Measurements from ENCODE around the gene COG1.

Gene COG1

DNA sequence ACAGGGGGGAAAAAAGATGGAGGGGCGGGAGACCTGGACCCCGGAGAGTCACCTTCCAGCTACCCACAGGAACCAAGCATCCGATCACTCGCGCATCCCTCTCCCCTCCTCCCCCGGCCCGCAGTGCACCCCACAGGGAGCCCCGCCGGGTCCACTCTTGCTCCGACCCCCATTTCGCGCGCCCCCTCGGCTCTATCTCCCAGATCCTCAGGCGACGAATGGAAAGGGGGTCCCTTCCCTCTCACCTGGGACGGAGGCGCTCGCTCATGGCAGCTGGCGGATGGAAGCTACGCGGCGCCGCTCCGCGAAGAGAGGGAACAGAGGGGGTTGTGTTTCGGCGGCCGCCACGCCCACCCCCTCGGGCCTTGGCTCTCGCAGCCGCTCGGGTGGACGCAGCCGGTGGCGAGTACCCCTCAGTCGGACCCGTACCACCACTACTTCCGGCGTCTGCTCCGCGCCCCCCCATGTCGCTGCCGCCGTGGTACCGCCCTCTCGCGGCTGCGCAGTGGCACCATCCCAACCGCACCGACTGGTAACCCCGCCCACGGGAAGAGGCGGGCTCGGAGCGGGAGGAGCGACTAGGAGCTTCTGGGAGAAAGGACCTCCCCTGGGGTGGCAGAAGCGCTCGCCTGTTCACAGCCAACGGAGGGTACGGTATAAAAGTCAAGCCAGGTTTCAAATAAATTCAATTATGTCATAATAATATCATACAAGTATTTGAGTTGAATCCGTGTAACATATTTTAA, 39.2 kb downstream of the COG1 start:
- DNase-seq: peak; percentile 93

DNA sequence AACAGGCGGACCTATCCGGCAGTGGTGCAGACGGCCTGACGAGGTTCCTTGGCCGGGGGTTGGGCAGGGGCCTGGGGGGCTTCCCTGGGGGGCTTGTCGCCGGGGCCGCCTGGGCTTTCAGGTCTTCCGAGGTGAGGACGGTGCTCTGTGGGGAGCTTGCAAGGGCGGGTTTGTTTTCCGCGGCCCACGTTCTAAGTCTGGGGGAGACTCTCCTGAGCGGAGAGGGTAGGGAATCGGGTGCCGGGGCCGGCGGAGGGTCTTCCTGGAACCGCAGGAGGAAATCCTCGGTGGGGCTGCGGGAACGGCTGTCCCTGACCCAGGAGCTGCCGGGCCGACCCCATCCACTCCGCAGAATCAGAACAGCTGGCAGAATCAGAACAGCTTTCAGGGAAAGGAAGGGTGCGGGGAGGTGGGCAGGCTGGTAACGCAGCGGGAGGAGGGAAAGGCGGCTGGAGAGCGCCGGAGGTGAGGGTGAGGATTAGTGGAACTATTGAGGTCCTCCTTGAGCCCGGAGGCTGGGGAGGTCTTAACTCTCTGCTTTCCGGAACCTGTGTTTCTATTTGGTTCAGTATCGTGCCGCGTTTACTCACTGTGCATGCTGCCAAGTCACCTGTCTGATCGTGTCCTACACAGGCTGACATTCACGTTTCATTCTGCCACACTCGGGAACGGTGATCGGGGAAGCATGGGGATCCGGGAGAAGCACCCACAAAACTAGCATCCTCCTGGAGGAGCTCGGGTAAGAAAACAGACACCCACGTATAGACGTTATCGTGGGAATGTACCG, 39.9 kb downstream of the COG1 start:
- DNase-seq: no peak

DNA sequence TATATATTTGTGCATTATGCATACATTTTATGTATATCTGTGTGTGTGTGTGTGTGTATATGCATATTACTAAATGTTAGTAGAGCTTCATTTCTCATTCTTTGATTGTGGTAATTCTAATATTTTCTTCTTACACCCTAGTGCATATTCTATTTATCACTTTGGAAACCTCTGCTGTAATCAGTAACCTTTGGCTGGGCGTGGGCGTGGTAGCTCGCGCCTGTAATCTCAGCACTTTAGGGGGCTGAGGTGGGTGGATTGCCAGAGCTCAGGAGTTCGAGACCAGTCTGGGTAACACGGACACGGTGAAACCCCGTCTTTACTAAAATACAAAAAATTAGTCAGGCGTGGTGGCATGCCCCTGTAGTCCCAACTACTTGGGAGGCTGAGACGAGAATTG, 41.9 kb downstream of the COG1 start:
- DNase-seq: no peak

DNA sequence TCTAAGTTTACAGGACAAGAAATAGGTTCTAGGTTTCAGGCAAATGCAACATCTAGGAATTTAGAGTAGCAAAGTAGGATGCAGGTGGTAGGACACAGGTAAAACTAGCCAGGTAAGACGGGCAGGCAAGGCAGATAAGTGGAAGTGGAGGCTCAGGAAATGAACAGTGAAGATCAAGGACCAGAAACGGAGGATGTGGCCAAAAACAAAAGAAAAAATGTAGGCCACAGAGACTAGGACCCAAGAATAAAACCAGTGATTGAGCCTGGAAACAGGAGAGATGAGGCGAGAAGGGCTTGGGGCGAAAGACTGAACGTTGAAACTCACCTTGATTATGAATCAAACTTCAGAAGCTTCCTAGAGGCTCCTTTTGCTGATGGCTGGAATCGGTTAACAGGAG, 44.9 kb downstream of the COG1 start:
- DNase-seq: no peak

DNA sequence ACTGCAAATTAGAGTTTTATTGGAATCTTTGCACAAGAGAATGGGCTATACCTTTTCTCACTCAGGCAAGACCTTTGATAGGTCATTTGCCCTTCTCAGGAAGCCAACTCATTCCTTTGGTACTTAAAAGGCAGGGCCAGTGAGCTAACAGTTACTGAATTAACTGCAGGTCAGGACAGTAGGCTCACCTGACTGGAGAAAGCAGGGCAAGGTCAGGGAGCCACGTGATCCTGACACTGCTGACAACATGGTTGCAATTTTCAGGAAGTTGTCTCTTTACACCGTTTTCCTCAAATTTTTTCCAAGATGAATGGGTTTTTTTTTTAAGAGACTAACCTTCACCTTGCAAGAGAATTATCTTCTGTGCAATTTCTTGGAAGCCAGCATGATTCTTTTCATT, 47.7 kb downstream of the COG1 start:
- DNase-seq: no peak

DNA sequence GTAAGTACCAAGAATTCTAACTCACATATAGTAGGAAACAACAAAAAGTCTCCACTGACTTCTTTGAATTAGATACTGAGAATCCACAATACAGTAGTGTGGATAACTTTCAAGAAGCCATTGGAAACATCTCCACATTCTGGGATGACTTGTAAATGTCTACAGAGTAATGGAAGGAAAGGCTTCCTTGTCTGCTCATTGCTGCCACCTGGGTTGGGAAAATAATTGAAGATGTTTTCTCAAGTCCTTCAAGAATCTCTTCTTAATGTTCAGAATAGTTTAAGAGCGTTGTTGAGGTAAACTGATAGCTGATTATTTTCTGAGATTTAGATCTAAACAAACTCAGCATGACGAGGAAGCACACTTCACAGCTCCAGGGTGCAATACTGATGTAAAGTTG, 54.9 kb downstream of the COG1 start:
- no peak for DNase-seq

DNA sequence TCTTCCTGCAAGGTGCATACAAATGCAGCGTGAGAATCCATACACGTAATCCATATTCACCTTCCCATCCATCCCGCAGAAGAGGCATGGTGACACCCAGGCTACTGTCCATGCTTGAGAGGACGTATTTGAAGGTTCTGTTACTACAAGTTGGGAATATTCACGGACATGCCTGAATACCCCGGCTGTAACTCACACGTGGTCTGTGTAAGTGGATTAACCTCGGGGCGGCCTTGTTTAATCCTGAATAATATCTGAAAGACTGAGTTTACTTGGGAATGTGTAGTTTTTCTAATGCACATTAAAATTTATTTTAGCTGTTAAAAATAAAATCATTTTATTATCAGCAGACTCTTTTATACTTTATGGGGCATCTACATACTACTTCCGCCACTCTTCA, 55.7 kb downstream of the COG1 start:
- no peak for DNase-seq

DNA sequence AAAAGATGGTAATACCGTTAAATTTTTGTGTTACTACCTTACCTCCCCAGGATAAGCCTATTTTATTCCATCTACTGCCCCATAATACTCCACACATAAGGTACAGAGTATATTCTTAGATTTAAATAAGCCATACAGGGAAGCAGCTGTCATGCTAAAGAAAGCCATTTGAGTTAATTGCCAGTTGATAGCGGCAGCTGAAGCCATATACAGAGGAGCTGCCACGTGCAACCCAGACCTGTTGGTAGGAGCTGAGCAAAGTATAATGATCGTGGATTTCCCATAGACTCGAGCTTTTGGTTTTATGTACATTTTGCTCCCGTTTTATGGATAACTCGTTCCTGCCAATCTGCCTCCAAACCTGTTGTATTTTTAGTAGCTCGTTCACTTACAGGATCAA, 56.8 kb downstream of the COG1 start:
- DNase-seq: no peak

DNA sequence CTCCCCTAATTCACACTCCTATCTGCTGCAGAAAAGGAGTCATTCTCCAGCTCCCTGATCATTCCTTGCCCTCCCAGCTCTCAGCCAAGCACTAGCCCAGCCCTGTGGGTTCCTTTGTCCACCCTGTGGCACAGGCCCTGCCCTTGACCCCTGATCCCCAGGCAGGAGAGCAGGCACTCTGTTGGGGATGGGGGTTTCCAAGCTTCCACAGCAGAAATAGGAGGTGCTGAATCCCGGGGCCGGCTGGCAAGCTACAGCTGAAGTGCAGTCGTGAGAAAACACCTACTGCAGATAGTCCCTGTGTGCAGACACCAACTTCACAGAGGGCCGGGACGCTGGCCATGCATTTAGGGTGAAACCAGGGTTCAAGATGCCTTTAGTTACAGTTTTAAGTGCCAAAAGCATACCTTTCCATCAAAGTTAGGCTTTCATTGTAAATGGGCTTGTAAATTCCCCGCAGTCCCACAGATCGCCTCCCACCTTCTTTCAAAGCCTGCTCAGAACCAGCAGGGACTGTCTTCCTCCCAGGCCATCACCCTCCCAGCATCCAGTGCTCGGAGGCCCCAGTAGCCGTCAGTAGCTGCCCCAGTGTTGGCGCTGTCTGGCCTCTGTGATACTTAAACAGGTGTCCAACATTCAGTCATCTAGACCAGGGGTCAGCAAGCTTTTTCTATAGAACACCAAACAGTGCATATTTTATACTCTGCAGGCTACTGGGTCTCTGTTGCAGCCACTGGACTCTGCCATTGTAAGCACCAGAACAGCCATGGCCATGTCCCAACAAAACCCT, 58.2 kb downstream of the COG1 start:
- DNase-seq: no peak

DNA sequence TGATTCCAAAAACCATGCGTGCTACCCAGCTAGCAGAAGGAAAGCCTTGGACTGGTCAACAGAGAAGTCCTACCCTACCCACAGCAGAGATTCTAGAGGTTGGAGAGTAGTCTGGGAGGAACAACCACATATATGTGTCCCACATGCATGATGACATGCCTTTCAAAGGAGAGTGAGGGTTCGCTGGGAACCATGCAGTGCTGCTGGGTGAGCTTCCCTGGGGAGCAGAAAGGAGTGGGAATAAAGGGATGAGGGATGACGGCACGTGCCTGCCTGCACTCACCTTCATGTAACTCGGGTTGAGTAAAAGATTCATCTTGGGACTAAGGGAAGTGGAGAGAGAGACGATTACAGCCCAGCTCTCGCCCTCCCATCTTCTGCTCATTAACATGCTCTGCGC, 59.0 kb downstream of the COG1 start:
- DNase-seq: no peak

DNA sequence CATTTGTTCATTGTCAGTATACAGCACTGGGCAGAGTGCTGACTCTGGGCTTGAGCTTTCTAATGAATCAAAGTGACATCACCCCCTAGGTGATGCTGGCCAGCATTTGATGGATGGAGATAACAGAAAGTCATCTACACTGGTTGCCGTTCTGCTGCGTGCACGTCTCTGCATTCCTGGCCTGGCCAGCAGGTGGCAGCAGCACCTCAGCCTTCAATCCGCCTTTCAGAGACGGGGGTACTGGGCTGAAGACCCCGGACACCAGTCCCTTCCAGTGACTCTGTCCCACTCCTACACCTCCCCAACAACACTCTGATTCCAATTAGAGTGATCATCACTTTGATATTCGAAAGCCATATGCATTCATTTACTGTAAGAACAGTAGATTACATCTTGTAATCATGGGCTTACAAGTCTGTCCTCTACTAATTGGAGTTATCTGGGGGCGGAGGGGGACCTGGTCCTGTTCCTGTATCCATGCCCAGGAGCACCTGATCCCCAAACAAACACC, 62.9 kb downstream of the COG1 start:
- peak; percentile 15 for DNase-seq

DNA sequence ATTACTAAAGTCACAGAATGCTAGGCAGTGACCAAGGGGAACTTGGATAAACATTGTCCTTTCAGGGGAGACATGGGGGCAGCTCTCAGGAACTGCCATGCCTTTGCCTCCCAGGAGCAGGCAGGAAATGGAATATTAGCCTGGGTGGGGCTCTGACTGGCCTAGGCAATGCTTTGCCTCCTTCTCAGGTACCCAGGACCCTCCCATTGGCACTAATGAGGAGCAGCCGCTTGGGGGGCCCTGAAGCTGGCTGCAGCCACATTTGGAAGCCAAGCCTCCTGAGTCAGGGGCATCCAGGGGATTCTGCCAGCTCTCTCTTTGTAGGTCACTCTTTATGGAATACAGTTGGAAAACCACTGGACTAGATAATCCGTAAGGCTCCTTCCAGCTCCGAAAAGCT, 63.4 kb downstream of the COG1 start:
- DNase-seq: no peak

DNA sequence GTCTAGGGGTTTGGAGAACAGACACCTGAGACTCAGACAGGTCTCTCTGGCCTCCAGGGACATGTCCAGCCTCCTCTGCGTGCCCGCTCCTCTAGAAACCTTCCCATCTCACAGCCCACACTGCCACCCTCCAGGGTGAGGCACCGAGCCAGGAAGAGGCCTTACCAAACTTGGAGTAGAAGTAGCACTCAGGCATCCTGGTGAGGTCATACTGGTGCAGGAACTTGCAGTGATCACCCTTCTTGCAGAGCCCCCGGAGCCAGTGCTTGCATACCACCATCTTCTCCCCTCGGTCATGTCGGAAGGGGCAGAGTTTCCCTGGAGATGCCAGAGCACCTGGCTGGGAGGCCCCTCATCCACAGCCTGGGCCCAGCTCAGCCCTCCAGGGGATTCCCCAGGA, 64.7 kb downstream of the COG1 start:
- DNase-seq: no peak
